HL-60 (cell line): ENCODE measurements around the gene SCIMP.
"Not testable (repeated sequence)": the region's sequence is repeated elsewhere in the genome, so short reads cannot be mapped to it uniquely, and the experiment has no call there.

Experiments
- DNase-seq, 2 experiments: peaks; one replicate each; pipeline ENCODE4 v3.0.0-alpha.2; 2010 to 2020; ENCODE audit warnings: low read depth in 1 of 2, low spot score in 1 of 2
- H3K27ac ChIP-seq: fragments of 250-450 bp; sonication (Bioruptor Pico); replicated peaks from 2 replicates; pipeline ENCODE4 v1.5.1; 2020; ENCODE audit warnings: mild to moderate bottlenecking, moderate library complexity
- H3K27me3 ChIP-seq: fragments of 250-450 bp; sonication (Bioruptor Pico); 2 replicates; pipeline ENCODE4 v1.5.1; 2021; ENCODE audit warnings: mild to moderate bottlenecking, moderate library complexity; ENCODE audit not compliant: insufficient read depth, poor library complexity, severe bottlenecking
- H3K4me3 ChIP-seq: replicated peaks from 2 replicates; pipeline ENCODE4 v1.5.1; 2011; ENCODE audit warnings: mild to moderate bottlenecking, control low read depth, low read length; ENCODE audit not compliant: insufficient read depth
- GABPA ChIP-seq: IDR thresholded peaks from 2 replicates; pipeline ENCODE4 v1.6.1; 2012; ENCODE audit warnings: low read depth
- POLR2AphosphoS5 ChIP-seq: IDR thresholded peaks from 2 replicates; pipeline ENCODE4 v1.6.1; 2012; ENCODE audit warnings: low read depth
- REST ChIP-seq: IDR thresholded peaks from 2 replicates; pipeline ENCODE4 v1.6.1; 2012; ENCODE audit warnings: low read depth; ENCODE audit not compliant: insufficient replicate concordance
- SPI1 ChIP-seq: IDR thresholded peaks from 2 replicates; pipeline ENCODE4 v1.6.1; 2012; ENCODE audit warnings: low read depth, mild to moderate bottlenecking, borderline replicate concordance
- TF ChIP-seq, protein P1 (sequence below): IDR thresholded peaks from one replicate; pipeline ENCODE4 v1.5.1; 2011; ENCODE audit warnings: low read length, control low read depth, inconsistent platforms; ENCODE audit not compliant: insufficient read depth

SCIMP gene

GRCh38 chr17:5238333-5238732 lies 3.7 kb upstream of the SCIMP start:
- no peak for TF ChIP-seq REST
- TF ChIP-seq, protein P1, sequence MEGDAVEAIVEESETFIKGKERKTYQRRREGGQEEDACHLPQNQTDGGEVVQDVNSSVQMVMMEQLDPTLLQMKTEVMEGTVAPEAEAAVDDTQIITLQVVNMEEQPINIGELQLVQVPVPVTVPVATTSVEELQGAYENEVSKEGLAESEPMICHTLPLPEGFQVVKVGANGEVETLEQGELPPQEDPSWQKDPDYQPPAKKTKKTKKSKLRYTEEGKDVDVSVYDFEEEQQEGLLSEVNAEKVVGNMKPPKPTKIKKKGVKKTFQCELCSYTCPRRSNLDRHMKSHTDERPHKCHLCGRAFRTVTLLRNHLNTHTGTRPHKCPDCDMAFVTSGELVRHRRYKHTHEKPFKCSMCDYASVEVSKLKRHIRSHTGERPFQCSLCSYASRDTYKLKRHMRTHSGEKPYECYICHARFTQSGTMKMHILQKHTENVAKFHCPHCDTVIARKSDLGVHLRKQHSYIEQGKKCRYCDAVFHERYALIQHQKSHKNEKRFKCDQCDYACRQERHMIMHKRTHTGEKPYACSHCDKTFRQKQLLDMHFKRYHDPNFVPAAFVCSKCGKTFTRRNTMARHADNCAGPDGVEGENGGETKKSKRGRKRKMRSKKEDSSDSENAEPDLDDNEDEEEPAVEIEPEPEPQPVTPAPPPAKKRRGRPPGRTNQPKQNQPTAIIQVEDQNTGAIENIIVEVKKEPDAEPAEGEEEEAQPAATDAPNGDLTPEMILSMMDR: no peak
- no peak for TF ChIP-seq SPI1
- no peak for TF ChIP-seq POLR2AphosphoS5
- no peak for TF ChIP-seq GABPA
- Histone ChIP-seq H3K4me3 (no peak overlapping the region), H3K27ac (no peak overlapping the region), H3K27me3 (no peaks in the 10 kb centered on the region)
- no peak for DNase-seq

DNA sequence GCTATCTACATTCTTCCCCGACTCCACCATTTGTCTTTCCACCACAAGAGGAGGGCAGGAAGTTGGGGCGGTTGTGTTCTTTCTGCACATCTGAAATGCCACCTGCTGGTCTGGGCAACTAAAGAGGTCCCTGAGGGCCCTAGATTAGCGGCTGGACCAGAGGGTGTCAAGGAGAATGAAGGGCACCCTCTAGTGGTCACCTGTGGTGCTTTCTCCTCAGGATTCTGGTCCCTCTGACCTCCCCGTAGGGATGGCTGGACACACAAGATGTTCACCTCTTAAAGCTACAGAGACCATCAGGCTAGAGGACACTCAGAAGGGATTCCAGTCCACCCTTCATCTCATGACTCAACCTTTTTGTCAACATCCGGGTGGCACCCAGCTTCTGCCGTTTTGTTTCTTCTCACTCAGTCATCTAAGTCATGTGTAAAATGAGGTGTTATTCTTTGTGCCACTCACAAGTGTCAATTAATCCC lies 2.9 kb upstream of the SCIMP start:
- Histone ChIP-seq H3K4me3 (no peak overlapping the region), H3K27ac (no peak overlapping the region), H3K27me3 (no peaks in the 10 kb centered on the region)
- peak in 1 of 2 experiments; percentile 58 for DNase-seq
- TF ChIP-seq, protein P1: peak; percentile 18
- no peak for TF ChIP-seq GABPA

DNA sequence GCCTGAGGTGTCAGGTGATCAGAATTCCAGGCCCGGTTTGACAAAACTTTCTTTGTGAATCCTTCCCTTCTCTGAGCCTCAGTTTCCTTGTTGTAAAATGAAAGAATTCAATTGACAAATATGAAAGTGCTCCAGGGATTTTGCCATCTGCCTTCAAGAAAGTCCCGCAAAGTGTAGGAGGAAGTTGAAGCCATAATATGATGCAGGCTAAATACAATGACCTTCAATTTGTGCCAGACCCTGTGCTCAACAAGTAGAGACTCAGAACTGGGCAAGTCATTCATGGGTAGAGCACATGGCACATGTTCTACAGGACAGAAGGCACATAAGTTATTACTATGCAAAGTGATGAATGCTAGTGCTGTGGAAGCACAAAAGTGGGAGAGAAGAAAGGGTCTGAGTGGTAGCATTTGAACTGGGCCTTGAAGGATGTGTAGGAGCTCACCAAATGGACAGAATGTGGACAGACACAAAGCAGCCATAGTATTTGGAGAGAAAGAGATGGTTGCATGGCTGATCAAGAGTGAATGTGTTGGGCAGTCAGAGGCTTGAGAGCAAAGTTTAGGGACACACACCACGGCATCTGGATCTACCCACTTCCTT lies 2.4 kb upstream of the SCIMP start:
- no peak overlapping the region for H3K4me3 ChIP-seq
- no peak for DNase-seq

GRCh38 chr17:5233492-5233891 lies 1.2 kb downstream of the SCIMP start:
- not testable (repeated sequence) for H3K27ac ChIP-seq, H3K27me3 ChIP-seq, DNase-seq, H3K4me3 ChIP-seq

More for the DNA sequence above, 2.4 kb upstream of the SCIMP start:
- Histone ChIP-seq H3K27me3 (no peaks in the 10 kb centered on the region), H3K27ac (no peak overlapping the region)
- TF ChIP-seq REST: no peak
- no peak for TF ChIP-seq GABPA
- TF ChIP-seq SPI1: no peak
- TF ChIP-seq, protein P1: no peak
- TF ChIP-seq POLR2AphosphoS5: no peak
